ENCODE results near the gene HGF. TPM values are rescaled to one million over a fixed set of nuclear protein-coding genes. Genes with fewer than 3 reads are reported as not detected.

HGF gene
- polyA plus RNA-seq, 3 donors, result 18.6 to 24.0 (median 18.9) TPM

DNA sequence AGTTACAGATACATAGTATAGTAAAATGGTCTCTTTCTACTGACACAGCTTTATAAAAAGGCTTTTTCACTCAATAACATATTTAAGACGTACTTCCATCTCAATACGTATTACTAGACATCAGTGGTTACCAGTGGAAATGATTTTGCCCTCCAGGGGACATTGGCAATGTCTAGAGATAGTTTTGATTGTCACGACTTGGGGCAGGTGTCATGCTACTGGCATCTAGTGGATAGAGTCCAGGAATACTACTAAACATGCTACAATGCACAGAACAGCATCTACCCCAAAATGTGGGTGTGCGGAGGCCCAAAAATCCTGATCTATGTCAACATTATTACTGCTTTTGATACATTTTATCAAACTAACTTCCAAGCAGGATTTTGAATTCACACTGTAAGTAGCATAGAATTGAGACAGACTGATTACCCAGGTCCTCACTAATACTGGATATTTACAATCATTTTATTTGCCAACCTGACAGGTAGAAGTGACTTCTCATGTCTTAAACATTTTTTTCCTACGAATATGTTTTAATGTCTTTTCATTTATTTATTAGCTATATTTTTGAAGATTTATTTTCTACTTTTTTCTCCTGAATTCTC lies 53.8 kb downstream of the HGF start:
- TF ChIP-seq, protein P1, sequence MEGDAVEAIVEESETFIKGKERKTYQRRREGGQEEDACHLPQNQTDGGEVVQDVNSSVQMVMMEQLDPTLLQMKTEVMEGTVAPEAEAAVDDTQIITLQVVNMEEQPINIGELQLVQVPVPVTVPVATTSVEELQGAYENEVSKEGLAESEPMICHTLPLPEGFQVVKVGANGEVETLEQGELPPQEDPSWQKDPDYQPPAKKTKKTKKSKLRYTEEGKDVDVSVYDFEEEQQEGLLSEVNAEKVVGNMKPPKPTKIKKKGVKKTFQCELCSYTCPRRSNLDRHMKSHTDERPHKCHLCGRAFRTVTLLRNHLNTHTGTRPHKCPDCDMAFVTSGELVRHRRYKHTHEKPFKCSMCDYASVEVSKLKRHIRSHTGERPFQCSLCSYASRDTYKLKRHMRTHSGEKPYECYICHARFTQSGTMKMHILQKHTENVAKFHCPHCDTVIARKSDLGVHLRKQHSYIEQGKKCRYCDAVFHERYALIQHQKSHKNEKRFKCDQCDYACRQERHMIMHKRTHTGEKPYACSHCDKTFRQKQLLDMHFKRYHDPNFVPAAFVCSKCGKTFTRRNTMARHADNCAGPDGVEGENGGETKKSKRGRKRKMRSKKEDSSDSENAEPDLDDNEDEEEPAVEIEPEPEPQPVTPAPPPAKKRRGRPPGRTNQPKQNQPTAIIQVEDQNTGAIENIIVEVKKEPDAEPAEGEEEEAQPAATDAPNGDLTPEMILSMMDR (IDR thresholded peaks at IDR 0.05), result no peak
- H3K27ac ChIP-seq (ENCODE audit: low read depth in 1 of 2, low read length in 2 of 2), result no peak overlapping the region
- H4K20me1 ChIP-seq (ENCODE audit: insufficient read depth, low read length), result no peaks in the 10 kb centered on the region
- Mint-ChIP-seq H3K36me3 (peaks cover 31 to 52% of the 10 kb centered on the region in 2 donors), H3K27ac (no peak overlapping the region), H3K4me3 (no peak overlapping the region), H3K27me3 (ENCODE audit: low read depth in 3 of 3) (no peaks in the 10 kb centered on the region), H3K9me3 (no peaks in the 10 kb centered on the region), H3K4me1 (no peaks in the 10 kb centered on the region)
- DNase-seq, result no peak
- peaks cover 58 to 79% of the 10 kb centered on the region in 2 donors for H3K36me3 ChIP-seq (replicated peaks in 1 of 2; ENCODE audit: control insufficient read depth in 1 of 2, insufficient read depth in 2 of 2, low read length in 2 of 2)
- no peak overlapping the region for H3K4me2 ChIP-seq (replicated peaks; ENCODE audit: extremely low read depth, low read length, poor library complexity, severe bottlenecking)
- intact Hi-C loops (cut with micrococcal nuclease), result no loop called here
- H3K4me3 ChIP-seq (replicated peaks in 1 of 3; ENCODE audit: low read depth in 2 of 3, low read length in 3 of 3), result no peak overlapping the region
- no peak overlapping the region for H3K9ac ChIP-seq (ENCODE audit: insufficient read depth, low read length, poor library complexity, severe bottlenecking)
- H3K79me2 ChIP-seq (ENCODE audit: insufficient read depth, low read length), result no peaks in the 10 kb centered on the region
- no peak overlapping the region for H2AFZ ChIP-seq (ENCODE audit: insufficient read depth, low read depth, low read length, poor library complexity, severe bottlenecking)
- no peaks in the 10 kb centered on the region for H3K4me1 ChIP-seq (ENCODE audit: control insufficient read depth in 1 of 2, insufficient read depth in 2 of 2, low read length in 2 of 2)
- H3K9me3 ChIP-seq (replicated peaks in 1 of 2; ENCODE audit: control insufficient read depth in 1 of 2, insufficient read depth in 1 of 2, low read length in 2 of 2), result no peaks in the 10 kb centered on the region
- no peaks in the 10 kb centered on the region for H3K27me3 ChIP-seq (ENCODE audit: control insufficient read depth in 2 of 2, insufficient read depth in 2 of 2, low read length in 2 of 2)
- WGBS (ENCODE audit: insufficient coverage), result 100% methylated on average over 1 of the region's 5 CpGs

GRCh38 chr7:81714306-81714705 lies 55.5 kb downstream of the HGF start:
- intact Hi-C loops (cut with micrococcal nuclease), result no loop called here
- no peaks in the 10 kb centered on the region for H4K20me1 ChIP-seq (ENCODE audit: insufficient read depth, low read length)
- no CpG with 5 or more reads among the region's 1 CpG for WGBS (ENCODE audit: insufficient coverage)
- Mint-ChIP-seq H3K9me3 (no peaks in the 10 kb centered on the region), H3K27me3 (ENCODE audit: low read depth in 3 of 3) (no peaks in the 10 kb centered on the region), H3K36me3 (peaks cover 38 to 59% of the 10 kb centered on the region in 2 donors), H3K4me3 (no peak overlapping the region), H3K4me1 (no peaks in the 10 kb centered on the region), H3K27ac (no peak overlapping the region)
- H3K4me2 ChIP-seq (replicated peaks; ENCODE audit: extremely low read depth, low read length, poor library complexity, severe bottlenecking), result no peak overlapping the region
- TF ChIP-seq, protein P1 (IDR thresholded peaks at IDR 0.05), result no peak
- no peaks in the 10 kb centered on the region for H3K9me3 ChIP-seq (replicated peaks in 1 of 2; ENCODE audit: control insufficient read depth in 1 of 2, insufficient read depth in 1 of 2, low read length in 2 of 2)
- no peaks in the 10 kb centered on the region for H3K4me1 ChIP-seq (ENCODE audit: control insufficient read depth in 1 of 2, insufficient read depth in 2 of 2, low read length in 2 of 2)
- peaks cover 62 to 81% of the 10 kb centered on the region in 2 donors for H3K36me3 ChIP-seq (replicated peaks in 1 of 2; ENCODE audit: control insufficient read depth in 1 of 2, insufficient read depth in 2 of 2, low read length in 2 of 2)
- DNase-seq, result no peak
- H3K9ac ChIP-seq (ENCODE audit: insufficient read depth, low read length, poor library complexity, severe bottlenecking), result no peak overlapping the region
- H3K27ac ChIP-seq (ENCODE audit: low read depth in 1 of 2, low read length in 2 of 2), result no peak overlapping the region
- no peaks in the 10 kb centered on the region for H3K79me2 ChIP-seq (ENCODE audit: insufficient read depth, low read length)
- no peak overlapping the region for H3K4me3 ChIP-seq (replicated peaks in 1 of 3; ENCODE audit: low read depth in 2 of 3, low read length in 3 of 3)
- no peaks in the 10 kb centered on the region for H3K27me3 ChIP-seq (ENCODE audit: control insufficient read depth in 2 of 2, insufficient read depth in 2 of 2, low read length in 2 of 2)
- no peak overlapping the region for H2AFZ ChIP-seq (ENCODE audit: insufficient read depth, low read depth, low read length, poor library complexity, severe bottlenecking)
